HCT116 (cell line): Measurements from ENCODE around the gene SIRT7. TPM values are rescaled to one million over a fixed set of nuclear protein-coding genes. Genes with fewer than 3 reads are reported as not detected.
A peak's percentile ranks its signal among the peaks of the same experiment; 100 is the strongest.

Source experiments
- ATAC-seq: fragments of 200-7000 bp; cut with Tn5 transposase; 2 replicates; pipeline ENCODE4 v1.9.1; 2020; ENCODE audit warnings: mild to moderate bottlenecking, moderate library complexity
- BruUV-seq: library from RNA; stranded (reverse); fragments of 400-500 nt; replicated peaks from 2 replicates; lab custom pipeline; 2021; lab: Mats Ljungman, UMichigan
- CTCF ChIA-PET: fragments of 300-600 bp; sonication (Branson Sonifier 250); formaldehyde crosslinking; loops from one replicate; lab custom pipeline; 2021; ENCODE audit warnings: antibody characterized with exemption; lab: Charles Lee
- POLR2A ChIA-PET: fragments of 300-600, 350-600 bp; sonication (Branson Sonifier 250); formaldehyde crosslinking; loops from one replicate; lab custom pipeline; 2021; ENCODE audit warnings: antibody characterized with exemption; lab: Charles Lee
- RAD21 ChIA-PET, 2 experiments: fragments of 300-600 bp; sonication (Branson Sonifier 250); formaldehyde crosslinking; loops; one replicate each; lab custom pipeline; 2023; ENCODE audit warnings: low total read pairs in 2 of 2; ENCODE audit not compliant: uncharacterized antibody in 2 of 2, unreplicated experiment in 2 of 2, low non-redundant PET in 1 of 2; lab: Charles Lee
- DNase-seq: peaks from one replicate; pipeline ENCODE4 v3.0.0-alpha.2; 2010; ENCODE audit warnings: low read depth, low spot score
- H2AFZ ChIP-seq: fragments of 200-600 bp; shearing (Covaris generic), sonication (generic); 2 replicates; pipeline ENCODE4 v1.6.1; 2017; ENCODE audit warnings: low read depth, mixed run types, mixed read lengths, antibody characterized with exemption, low read length; ENCODE audit not compliant: poor library complexity, severe bottlenecking
- H3K27ac ChIP-seq: 2 replicates; pipeline ENCODE4 v1.5.1; 2012; ENCODE audit warnings: low read depth, low read length
- H3K27me3 ChIP-seq: fragments of 200-600 bp; sonication (generic); 2 replicates; pipeline ENCODE4 v1.6.1; 2016; ENCODE audit warnings: mixed run types, low read length, mixed read lengths; ENCODE audit not compliant: insufficient read depth
- H3K36me3 ChIP-seq, 2 experiments: fragments of 200-500 bp in 1 of 2; fragments of 200-600 bp in 1 of 2; sonication (Bioruptor generic) in 1 of 2; sonication (generic) in 1 of 2; 2 replicates each; pipeline versions ENCODE4 v1.5.1 to v1.6.1; 2014 to 2016; ENCODE audit warnings: low read length in 2 of 2, inconsistent platforms in 1 of 2, mixed read lengths in 1 of 2, mixed run types in 1 of 2; ENCODE audit not compliant: insufficient read depth in 2 of 2, control insufficient read depth in 1 of 2
- H3K4me1 ChIP-seq, 2 experiments: fragments of 200-600 bp in 1 of 2; sonication (generic) in 1 of 2; 2 replicates each; pipeline versions ENCODE4 v1.5.1 to v1.6.1; 2012 to 2017; ENCODE audit warnings: low read length in 2 of 2, inconsistent platforms in 1 of 2, mild to moderate bottlenecking in 1 of 2, mixed read lengths in 1 of 2, mixed run types in 1 of 2, moderate library complexity in 1 of 2; ENCODE audit not compliant: insufficient read depth in 2 of 2, control insufficient read depth in 1 of 2
- H3K4me2 ChIP-seq: fragments of 200-600 bp; sonication (generic); 2 replicates; pipeline ENCODE4 v1.6.1; 2017; ENCODE audit warnings: mixed run types, low read length, mixed read lengths
- H3K4me3 ChIP-seq, 2 experiments: fragments of 200-600 bp in 1 of 2; sonication (generic) in 1 of 2; replicated peaks in 1 of 2; 2 replicates each; pipeline ENCODE4 v1.5.1; 2011 to 2016; ENCODE audit warnings: low read length in 2 of 2, control low read depth in 1 of 2, low read depth in 1 of 2, mild to moderate bottlenecking in 1 of 2, mixed read lengths in 1 of 2, mixed run types in 1 of 2
- H3K79me2 ChIP-seq: fragments of 200-600 bp; sonication (generic); 2 replicates; pipeline ENCODE4 v1.6.1; 2017; ENCODE audit warnings: mild to moderate bottlenecking, mixed run types, low read length, moderate library complexity, mixed read lengths; ENCODE audit not compliant: insufficient read depth
- H3K9ac ChIP-seq: fragments of 200-600 bp; sonication (generic); 2 replicates; pipeline ENCODE4 v1.6.1; 2016; ENCODE audit warnings: low read length, mixed read lengths
- H3K9me2 ChIP-seq: fragments of 200-600 bp; sonication (generic), shearing (Covaris generic); 2 replicates; pipeline ENCODE4 v1.6.1; 2017; ENCODE audit warnings: mixed run types, mild to moderate bottlenecking, moderate library complexity; ENCODE audit not compliant: insufficient read depth
- H3K9me3 ChIP-seq, 2 experiments: fragments of 200-500 bp in 1 of 2; fragments of 200-600 bp in 1 of 2; sonication (Bioruptor generic) in 1 of 2; sonication (generic) in 1 of 2; 2 replicates each; pipeline ENCODE4 v1.6.1; 2014 to 2017; ENCODE audit warnings: low read length in 2 of 2, mixed read lengths in 2 of 2, inconsistent platforms in 1 of 2, low read depth in 1 of 2, mild to moderate bottlenecking in 1 of 2, mixed run types in 1 of 2, moderate library complexity in 1 of 2; ENCODE audit not compliant: control insufficient read depth in 1 of 2, insufficient read depth in 1 of 2
- H4K20me1 ChIP-seq: fragments of 200-600 bp; sonication (generic), shearing (Covaris generic); 2 replicates; pipeline ENCODE4 v1.6.1; 2017; ENCODE audit warnings: mixed run types, mild to moderate bottlenecking, moderate library complexity; ENCODE audit not compliant: insufficient read depth
- ATF3 ChIP-seq: IDR thresholded peaks from 2 replicates; pipeline ENCODE4 v1.6.1; 2012
- JUND ChIP-seq: IDR thresholded peaks from 2 replicates; pipeline ENCODE4 v1.6.1; 2012
- SRF ChIP-seq: IDR thresholded peaks from 2 replicates; pipeline ENCODE4 v1.6.1; 2012; ENCODE audit warnings: low read depth
- TCF7L2 ChIP-seq: IDR thresholded peaks from 2 replicates; pipeline ENCODE4 v1.7.0; 2011; ENCODE audit warnings: borderline replicate concordance, inconsistent platforms; ENCODE audit not compliant: insufficient read depth, insufficient read length; ENCODE audit errors: extremely low read depth
- intact Hi-C: fragments of 100-400 bp; cut with micrococcal nuclease; formaldehyde crosslinking; loops from 2 replicates; pipeline ENCODE4 v1.10.0; 2022
- total RNA-seq: library from RNA; stranded (reverse); gene quantifications from one replicate; pipeline ENCODE4 v1.2.1, GENCODE V29; 2021; ENCODE audit not compliant: unreplicated experiment
- TF ChIP-seq, protein P1 (sequence below): IDR thresholded peaks from 2 replicates; pipeline ENCODE4 v1.6.1; 2012; ENCODE audit warnings: low read depth
- TF ChIP-seq, protein P2 (sequence below): IDR thresholded peaks from 2 replicates; pipeline ENCODE4 v1.6.1; 2012

Gene SIRT7
- total RNA-seq, 1 experiment from 2014 or later: 62.6 TPM

GRCh38 chr17:81899514-81900166, 18.3 kb downstream of the SIRT7 start:
- no peaks in the 10 kb centered on the region for H3K9me3 ChIP-seq
- ATAC-seq: no peak
- H3K4me2 ChIP-seq: peak overlapping the region; percentile 60
- H3K36me3 ChIP-seq: peaks cover 7 to 29% of the 10 kb centered on the region in 2 experiments; a peak in 2 of 4 replicates
- no peaks in the 10 kb centered on the region for H4K20me1 ChIP-seq
- H2AFZ ChIP-seq: no peak overlapping the region
- peak overlapping the region; percentile 47 for H3K9ac ChIP-seq
- H3K79me2 ChIP-seq: peaks cover 6% of the 10 kb centered on the region; the same call in 1 of the 2 replicates
- H3K9me2 ChIP-seq: no peaks in the 10 kb centered on the region
- ChIA-PET RAD21 (no interaction called here), CTCF (no interaction called here), POLR2A (no interaction called here)
- intact Hi-C loops: no loop called here
- no peak for DNase-seq
- no peak overlapping the region for H3K4me3 ChIP-seq
- no peak for TF ChIP-seq JUND
- TF ChIP-seq, protein P1, sequence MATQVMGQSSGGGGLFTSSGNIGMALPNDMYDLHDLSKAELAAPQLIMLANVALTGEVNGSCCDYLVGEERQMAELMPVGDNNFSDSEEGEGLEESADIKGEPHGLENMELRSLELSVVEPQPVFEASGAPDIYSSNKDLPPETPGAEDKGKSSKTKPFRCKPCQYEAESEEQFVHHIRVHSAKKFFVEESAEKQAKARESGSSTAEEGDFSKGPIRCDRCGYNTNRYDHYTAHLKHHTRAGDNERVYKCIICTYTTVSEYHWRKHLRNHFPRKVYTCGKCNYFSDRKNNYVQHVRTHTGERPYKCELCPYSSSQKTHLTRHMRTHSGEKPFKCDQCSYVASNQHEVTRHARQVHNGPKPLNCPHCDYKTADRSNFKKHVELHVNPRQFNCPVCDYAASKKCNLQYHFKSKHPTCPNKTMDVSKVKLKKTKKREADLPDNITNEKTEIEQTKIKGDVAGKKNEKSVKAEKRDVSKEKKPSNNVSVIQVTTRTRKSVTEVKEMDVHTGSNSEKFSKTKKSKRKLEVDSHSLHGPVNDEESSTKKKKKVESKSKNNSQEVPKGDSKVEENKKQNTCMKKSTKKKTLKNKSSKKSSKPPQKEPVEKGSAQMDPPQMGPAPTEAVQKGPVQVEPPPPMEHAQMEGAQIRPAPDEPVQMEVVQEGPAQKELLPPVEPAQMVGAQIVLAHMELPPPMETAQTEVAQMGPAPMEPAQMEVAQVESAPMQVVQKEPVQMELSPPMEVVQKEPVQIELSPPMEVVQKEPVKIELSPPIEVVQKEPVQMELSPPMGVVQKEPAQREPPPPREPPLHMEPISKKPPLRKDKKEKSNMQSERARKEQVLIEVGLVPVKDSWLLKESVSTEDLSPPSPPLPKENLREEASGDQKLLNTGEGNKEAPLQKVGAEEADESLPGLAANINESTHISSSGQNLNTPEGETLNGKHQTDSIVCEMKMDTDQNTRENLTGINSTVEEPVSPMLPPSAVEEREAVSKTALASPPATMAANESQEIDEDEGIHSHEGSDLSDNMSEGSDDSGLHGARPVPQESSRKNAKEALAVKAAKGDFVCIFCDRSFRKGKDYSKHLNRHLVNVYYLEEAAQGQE: no peak
- TF ChIP-seq ATF3: no peak
- no peak for TF ChIP-seq SRF
- TF ChIP-seq TCF7L2: no peak
- TF ChIP-seq, protein P2, sequence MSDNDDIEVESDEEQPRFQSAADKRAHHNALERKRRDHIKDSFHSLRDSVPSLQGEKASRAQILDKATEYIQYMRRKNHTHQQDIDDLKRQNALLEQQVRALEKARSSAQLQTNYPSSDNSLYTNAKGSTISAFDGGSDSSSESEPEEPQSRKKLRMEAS: no peak
- peaks cover 24 to 52% of the 10 kb centered on the region in 2 experiments for H3K4me1 ChIP-seq
- H3K27me3 ChIP-seq: no peaks in the 10 kb centered on the region
- no TSS peak for BruUV-seq
- peak overlapping the region; percentile 85; the same call in 1 of the 2 replicates for H3K27ac ChIP-seq
